Gastroesophageal sphincter (tissue), 4 donors: ENCODE results near the gene VPS45. TPM values are rescaled to one million over a fixed set of nuclear protein-coding genes. Genes with fewer than 3 reads are reported as not detected.

Experiments used
- ATAC-seq: fragments of 150-250 bp; one replicate; pipeline ENCODE4 v1.9.1; 2016; ENCODE audit warnings: mild to moderate bottlenecking, moderate library complexity
- H3K27ac ChIP-seq, 4 donors: fragments of 200-600 bp; sonication (generic) in 3 of 4; 1 replicate in 3 of 4; 2 replicates in 1 of 4; pipeline ENCODE4 v1.5.1; 2016 to 2019
- H3K27me3 ChIP-seq: fragments of 200-600 bp; sonication (generic); one replicate; pipeline ENCODE4 v1.5.1; 2019
- H3K36me3 ChIP-seq, 2 donors: fragments of 200-600 bp; sonication (generic); one replicate each; pipeline ENCODE4 v1.5.1; 2019; ENCODE audit warnings: control low read depth in 1 of 2
- H3K4me1 ChIP-seq, 3 donors: fragments of 200-600 bp; sonication (generic); 1 replicate in 2 of 3; 2 replicates in 1 of 3; pipeline ENCODE4 v1.5.1; 2016 to 2019; ENCODE audit warnings: control low read depth in 2 of 3
- H3K4me3 ChIP-seq, 2 donors: fragments of 200-600 bp; sonication (generic); one replicate each; pipeline ENCODE4 v1.5.1; 2019; ENCODE audit warnings: mild to moderate bottlenecking in 1 of 2, moderate library complexity in 1 of 2
- H3K9me3 ChIP-seq, 3 donors: fragments of 200-600 bp; sonication (generic); one replicate each; pipeline ENCODE4 v1.5.1; 2017 to 2019; ENCODE audit warnings: control low read depth in 2 of 3
- EP300 ChIP-seq: sonication (generic); formaldehyde crosslinking; IDR thresholded peaks from one replicate; pipeline ENCODE4 v1.6.1; 2017; ENCODE audit warnings: antibody characterized with exemption, mild to moderate bottlenecking
- POLR2A ChIP-seq, 2 donors: fragments of 450-650 bp; IDR thresholded peaks; one replicate each; pipeline ENCODE4 v1.6.1; 2017; ENCODE audit warnings: antibody characterized with exemption in 2 of 2, mild to moderate bottlenecking in 2 of 2, moderate library complexity in 1 of 2
- POLR2AphosphoS5 ChIP-seq: sonication (generic); formaldehyde crosslinking; IDR thresholded peaks from one replicate; pipeline ENCODE4 v1.6.1; 2017; ENCODE audit warnings: antibody characterized with exemption
- WGBS, 2 donors: methylation state at CpG; one replicate each; pipeline ENCODE4 v1.1.5; 2018; ENCODE audit warnings: low coverage in 1 of 2; 5-methylcytosine and 5-hydroxymethylcytosine counted together
- total RNA-seq, 4 donors: library from RNA; depleted of rRNA; stranded (reverse); fragments of >200 nt; gene quantifications; one replicate each; pipeline ENCODE4 v1.1.0, GENCODE V29; 2016
- TF ChIP-seq, protein P1 (sequence below), 4 experiments: fragments of 200-600 bp in 2 of 4; fragments of 450-650 bp in 2 of 4; sonication (generic) in 1 of 4; IDR thresholded peaks; one replicate each; pipeline ENCODE4 v1.5.1; 2017 to 2019; ENCODE audit warnings: antibody characterized with exemption in 4 of 4, mild to moderate bottlenecking in 2 of 4, moderate library complexity in 2 of 4

The VPS45 gene
- total RNA-seq, 4 donors from 2014 or later = 44.7 to 75.8 (median 50.4) TPM

DNA sequence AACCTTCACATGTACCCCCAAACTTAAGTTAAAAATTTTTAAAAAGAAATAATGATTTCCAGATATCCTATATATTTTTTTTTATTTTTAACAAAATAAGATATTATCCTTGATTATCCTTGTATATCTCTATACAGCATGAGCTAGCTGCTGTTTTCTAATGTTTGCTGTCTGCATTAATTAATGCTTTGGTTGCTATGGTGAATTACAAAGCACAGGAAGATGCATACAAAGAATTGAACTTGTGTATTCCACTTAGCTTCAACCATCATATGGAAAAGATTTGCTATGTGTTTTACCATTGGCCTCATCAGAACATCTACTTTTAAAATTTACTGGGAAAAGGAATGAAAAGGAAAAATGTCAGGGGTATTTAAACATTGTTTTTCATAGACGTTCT, 35.4 kb downstream of the VPS45 start:
- Histone ChIP-seq H3K4me1 (no peaks in the 10 kb centered on the region), H3K9me3 (no peaks in the 10 kb centered on the region), H3K36me3 (peaks cover 0 to 24% of the 10 kb centered on the region in 2 donors), H3K4me3 (no peak overlapping the region), H3K27ac (no peak overlapping the region), H3K27me3 (no peaks in the 10 kb centered on the region)
- 37 to 45% methylated on average over 1 of the region's 1 CpG for WGBS, 2 donors
- no peak for TF ChIP-seq EP300
- no peak for TF ChIP-seq POLR2AphosphoS5
- no peak for TF ChIP-seq POLR2A (IDR thresholded peaks at IDR 0.05)
- TF ChIP-seq, protein P1, sequence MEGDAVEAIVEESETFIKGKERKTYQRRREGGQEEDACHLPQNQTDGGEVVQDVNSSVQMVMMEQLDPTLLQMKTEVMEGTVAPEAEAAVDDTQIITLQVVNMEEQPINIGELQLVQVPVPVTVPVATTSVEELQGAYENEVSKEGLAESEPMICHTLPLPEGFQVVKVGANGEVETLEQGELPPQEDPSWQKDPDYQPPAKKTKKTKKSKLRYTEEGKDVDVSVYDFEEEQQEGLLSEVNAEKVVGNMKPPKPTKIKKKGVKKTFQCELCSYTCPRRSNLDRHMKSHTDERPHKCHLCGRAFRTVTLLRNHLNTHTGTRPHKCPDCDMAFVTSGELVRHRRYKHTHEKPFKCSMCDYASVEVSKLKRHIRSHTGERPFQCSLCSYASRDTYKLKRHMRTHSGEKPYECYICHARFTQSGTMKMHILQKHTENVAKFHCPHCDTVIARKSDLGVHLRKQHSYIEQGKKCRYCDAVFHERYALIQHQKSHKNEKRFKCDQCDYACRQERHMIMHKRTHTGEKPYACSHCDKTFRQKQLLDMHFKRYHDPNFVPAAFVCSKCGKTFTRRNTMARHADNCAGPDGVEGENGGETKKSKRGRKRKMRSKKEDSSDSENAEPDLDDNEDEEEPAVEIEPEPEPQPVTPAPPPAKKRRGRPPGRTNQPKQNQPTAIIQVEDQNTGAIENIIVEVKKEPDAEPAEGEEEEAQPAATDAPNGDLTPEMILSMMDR (IDR thresholded peaks at IDR 0.05) = no peak
- ATAC-seq = no peak

DNA sequence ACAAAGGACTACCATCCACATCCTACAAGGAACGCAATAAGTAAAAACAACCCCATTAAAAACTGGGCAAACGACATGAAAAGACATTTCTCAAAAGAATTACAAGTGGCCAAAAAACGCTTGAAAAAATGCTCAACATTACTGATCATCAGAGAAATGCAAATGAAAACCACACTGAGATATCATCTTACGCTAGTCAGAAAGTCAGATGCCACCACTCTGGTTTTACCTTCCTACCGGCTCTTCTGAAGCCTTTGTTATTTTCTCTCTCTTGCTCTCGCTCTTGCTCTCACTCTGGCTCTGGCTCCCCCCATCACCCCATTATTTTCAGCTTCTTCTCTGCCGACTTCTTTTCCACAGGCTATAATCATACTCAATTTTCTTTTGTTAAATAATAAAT, 38.8 kb downstream of the VPS45 start:
- Histone ChIP-seq H3K27ac (no peak overlapping the region), H3K4me1 (peaks cover 0 to 18% (median 0%) of the 10 kb centered on the region in 3 donors), H3K27me3 (no peaks in the 10 kb centered on the region), H3K36me3 (no peaks in the 10 kb centered on the region), H3K9me3 (no peaks in the 10 kb centered on the region), H3K4me3 (no peak overlapping the region)
- TF ChIP-seq EP300 (no peak), POLR2AphosphoS5 (no peak), POLR2A (IDR thresholded peaks at IDR 0.05) (no peak)
- TF ChIP-seq, protein P1 (IDR thresholded peaks at IDR 0.05) = no peak
- 86 to 87% methylated on average over 6 to 7 of the region's 7 CpGs for WGBS, 2 donors
- no peak for ATAC-seq

DNA sequence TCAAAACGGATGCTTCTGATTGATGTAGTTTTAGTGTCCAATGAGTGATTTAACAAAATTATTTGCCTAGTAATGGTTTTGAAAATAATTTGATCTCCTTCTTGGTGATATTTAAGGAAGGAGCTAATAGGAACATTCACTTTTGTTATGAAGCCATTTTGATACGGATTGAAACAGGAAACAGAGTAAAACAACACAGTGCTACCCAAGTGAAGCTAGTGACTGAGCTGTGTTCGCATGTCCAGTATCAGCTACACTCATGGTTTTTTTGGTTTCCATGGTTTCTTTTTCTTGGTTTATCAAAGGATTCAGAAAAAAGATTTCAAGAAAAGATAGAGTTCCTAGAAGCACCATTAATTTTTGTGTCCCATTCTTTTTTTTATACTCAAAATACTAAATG, 42.0 kb downstream of the VPS45 start:
- Histone ChIP-seq H3K27me3 (no peaks in the 10 kb centered on the region), H3K27ac (peak overlapping the region in 2 of 4 donors; percentile 57 to 66), H3K4me1 (peaks cover 0 to 23% (median 0%) of the 10 kb centered on the region in 3 donors), H3K9me3 (no peaks in the 10 kb centered on the region), H3K36me3 (peaks cover 0 to 13% of the 10 kb centered on the region in 2 donors), H3K4me3 (no peak overlapping the region)
- TF ChIP-seq, protein P1 (IDR thresholded peaks at IDR 0.05) = no peak
- TF ChIP-seq EP300 = no peak
- TF ChIP-seq POLR2AphosphoS5 = no peak
- TF ChIP-seq POLR2A (IDR thresholded peaks at IDR 0.05) = no peak
- WGBS, 2 donors = 67 to 85% methylated on average over 3 of the region's 3 CpGs
- ATAC-seq = no peak

DNA sequence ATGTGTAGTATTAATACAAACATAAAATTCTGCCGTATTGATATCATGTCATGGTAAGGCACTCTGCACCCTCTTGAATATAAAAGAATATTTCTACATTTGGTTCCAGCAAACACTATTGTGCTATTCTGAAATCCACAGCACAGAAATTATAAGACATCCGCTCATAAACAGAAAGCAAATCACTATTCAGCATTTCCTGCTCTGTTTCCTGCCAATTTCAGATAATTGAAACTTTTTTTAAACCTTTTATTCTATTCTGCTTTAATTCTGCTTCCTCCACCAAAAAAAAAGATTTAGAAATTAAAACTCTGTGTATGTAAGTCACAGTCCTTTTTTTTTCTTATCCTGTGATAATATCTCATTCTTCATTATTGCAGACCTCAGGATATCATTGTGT, 42.5 kb downstream of the VPS45 start:
- Histone ChIP-seq H3K4me1 (peaks cover 0 to 23% (median 0%) of the 10 kb centered on the region in 3 donors), H3K27me3 (no peaks in the 10 kb centered on the region), H3K27ac (peak overlapping the region; percentile 34 to 66 (median 52)), H3K4me3 (no peak overlapping the region), H3K9me3 (peaks cover 0 to 2% (median 0%) of the 10 kb centered on the region in 3 donors), H3K36me3 (peaks cover 0 to 17% of the 10 kb centered on the region in 2 donors)
- 63 to 69% methylated on average over 2 of the region's 2 CpGs for WGBS, 2 donors
- TF ChIP-seq, protein P1 (IDR thresholded peaks at IDR 0.05) = no peak
- TF ChIP-seq POLR2AphosphoS5 (no peak), EP300 (no peak), POLR2A (IDR thresholded peaks at IDR 0.05) (no peak)
- ATAC-seq = no peak

DNA sequence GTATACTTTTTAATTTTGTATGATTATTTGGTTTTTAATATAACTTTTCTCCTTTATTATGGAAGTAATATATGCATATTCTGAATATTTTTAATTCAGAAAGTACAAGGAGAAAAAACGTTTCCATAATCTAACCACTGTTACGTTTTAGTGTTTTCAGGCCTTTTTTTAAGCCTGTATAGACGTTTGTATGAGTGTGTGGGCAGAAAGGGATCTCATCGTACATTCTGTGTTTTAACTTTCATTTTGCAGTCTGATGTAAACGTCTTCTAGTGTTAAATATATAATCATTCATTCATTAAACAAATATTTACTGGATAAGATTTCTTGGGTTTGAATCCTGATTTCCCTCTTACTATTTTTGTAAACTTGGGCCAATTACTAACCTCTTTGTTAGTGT, 44.1 kb downstream of the VPS45 start:
- Histone ChIP-seq H3K4me3 (peak overlapping the region; percentile 5 to 13), H3K4me1 (peaks cover 0 to 23% (median 0%) of the 10 kb centered on the region in 3 donors), H3K9me3 (peaks cover 0 to 5% (median 0%) of the 10 kb centered on the region in 3 donors), H3K27me3 (no peaks in the 10 kb centered on the region), H3K27ac (peak overlapping the region; percentile 34 to 66 (median 48)), H3K36me3 (peaks cover 0 to 23% of the 10 kb centered on the region in 2 donors)
- WGBS, 2 donors = 20 to 22% methylated on average over 5 of the region's 5 CpGs
- TF ChIP-seq POLR2A (IDR thresholded peaks at IDR 0.05) (no peak), EP300 (no peak), POLR2AphosphoS5 (no peak)
- TF ChIP-seq, protein P1 (IDR thresholded peaks at IDR 0.05) = no peak
- no peak for ATAC-seq
